GM12875 (cell line): ENCODE measurements around the gene MMRN1.

Experiments
- H3K4me3 ChIP-seq: one replicate; pipeline ENCODE4 v1.5.1; 2011; ENCODE audit warnings: low read depth, low read length, control low read depth
- CTCF ChIP-seq: IDR thresholded peaks from 2 replicates; pipeline ENCODE4 v1.5.1; 2011; ENCODE audit warnings: low read depth, mild to moderate bottlenecking, control low read depth, inconsistent platforms, low read length, moderate library complexity, borderline replicate concordance; ENCODE audit not compliant: insufficient read depth

MMRN1 gene

GRCh38 chr4:89868999-89869589 lies 25.6 kb upstream of the MMRN1 start:
- H3K4me3 ChIP-seq: no peak overlapping the region
- TF ChIP-seq CTCF: no peak

- H3K4me3 ChIP-seq: no peak overlapping the region
- no peak for TF ChIP-seq CTCF
These were observed 23.4 kb upstream of the MMRN1 start for GRCh38 chr4:89871211-89871610.

- H3K4me3 ChIP-seq: no peak overlapping the region
- TF ChIP-seq CTCF: no peak
These were observed 18.1 kb upstream of the MMRN1 start for GRCh38 chr4:89876548-89876947.

- TF ChIP-seq CTCF: no peak
- no peak overlapping the region for H3K4me3 ChIP-seq
These were observed 16.0 kb upstream of the MMRN1 start for GRCh38 chr4:89878611-89879010.

GRCh38 chr4:89879215-89879614 lies 15.4 kb upstream of the MMRN1 start:
- no peak overlapping the region for H3K4me3 ChIP-seq
- no peak for TF ChIP-seq CTCF

GRCh38 chr4:89889289-89889688 lies 5.4 kb upstream of the MMRN1 start:
- no peak for TF ChIP-seq CTCF
- H3K4me3 ChIP-seq: no peak overlapping the region

- TF ChIP-seq CTCF: no peak
- no peak overlapping the region for H3K4me3 ChIP-seq
These were observed 3.2 kb downstream of the MMRN1 start for GRCh38 chr4:89897867-89898266.
